ENCODE data around the gene SLC2A13. TPM values are rescaled to one million over a fixed set of nuclear protein-coding genes. Genes with fewer than 3 reads are reported as not detected.
"Not testable (repeated sequence)": the region's sequence is repeated elsewhere in the genome, so short reads cannot be mapped to it uniquely, and the experiment has no call there.

The SLC2A13 gene
- total RNA-seq, 1 experiment from 2014 or later: 0.66 TPM

DNA sequence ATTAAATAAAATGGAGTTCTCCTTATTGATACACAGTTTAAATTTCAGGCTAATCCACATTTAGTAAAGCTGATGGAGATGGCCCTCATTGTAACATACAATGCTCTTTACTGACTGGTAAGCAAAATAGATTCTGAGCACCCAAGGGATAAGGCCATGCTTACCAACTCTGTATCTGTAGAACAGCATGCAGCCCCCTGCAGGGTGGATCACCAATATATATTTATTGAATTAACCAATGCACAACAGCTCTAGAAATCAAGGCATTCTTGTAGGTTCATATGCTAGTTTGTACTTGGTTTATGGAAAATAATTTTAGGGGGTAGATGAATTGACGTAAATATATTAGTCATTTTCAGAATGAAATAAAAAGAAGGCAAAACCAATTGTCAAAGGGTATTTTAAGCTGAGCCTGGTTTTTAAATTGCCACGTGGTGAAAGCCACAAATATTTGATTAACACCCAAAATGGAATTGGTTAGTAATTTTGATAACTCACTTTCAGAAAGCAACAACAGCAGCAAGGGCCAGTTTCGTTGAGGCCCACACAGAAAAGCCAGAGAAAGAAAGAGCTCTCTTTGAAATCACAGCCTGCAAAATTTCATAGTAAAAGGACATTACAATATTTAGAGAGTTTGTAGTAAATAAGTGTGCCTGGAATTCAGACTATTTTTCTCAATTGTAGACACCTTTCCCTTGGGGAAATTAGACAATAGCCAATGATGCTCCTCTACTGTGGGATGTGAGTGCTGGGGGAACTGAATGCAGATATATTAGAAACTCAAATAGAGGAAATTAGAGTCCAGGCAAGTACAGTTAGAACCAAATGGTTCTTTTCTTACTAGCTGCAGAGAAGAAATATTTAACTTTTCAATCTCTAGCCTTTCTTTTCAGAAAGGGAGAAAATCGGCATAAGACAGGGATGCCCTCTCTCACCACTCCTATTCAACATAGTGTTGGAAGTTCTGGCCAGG lies 270.1 kb downstream of the SLC2A13 start:
- no peaks in the 10 kb centered on the region for H3K36me3 ChIP-seq
- no peaks in the 10 kb centered on the region for H3K27me3 ChIP-seq
- DNase-seq: no peak
- H3K9me3 ChIP-seq: no peaks in the 10 kb centered on the region
- H3K4me3 ChIP-seq: no peak overlapping the region

DNA sequence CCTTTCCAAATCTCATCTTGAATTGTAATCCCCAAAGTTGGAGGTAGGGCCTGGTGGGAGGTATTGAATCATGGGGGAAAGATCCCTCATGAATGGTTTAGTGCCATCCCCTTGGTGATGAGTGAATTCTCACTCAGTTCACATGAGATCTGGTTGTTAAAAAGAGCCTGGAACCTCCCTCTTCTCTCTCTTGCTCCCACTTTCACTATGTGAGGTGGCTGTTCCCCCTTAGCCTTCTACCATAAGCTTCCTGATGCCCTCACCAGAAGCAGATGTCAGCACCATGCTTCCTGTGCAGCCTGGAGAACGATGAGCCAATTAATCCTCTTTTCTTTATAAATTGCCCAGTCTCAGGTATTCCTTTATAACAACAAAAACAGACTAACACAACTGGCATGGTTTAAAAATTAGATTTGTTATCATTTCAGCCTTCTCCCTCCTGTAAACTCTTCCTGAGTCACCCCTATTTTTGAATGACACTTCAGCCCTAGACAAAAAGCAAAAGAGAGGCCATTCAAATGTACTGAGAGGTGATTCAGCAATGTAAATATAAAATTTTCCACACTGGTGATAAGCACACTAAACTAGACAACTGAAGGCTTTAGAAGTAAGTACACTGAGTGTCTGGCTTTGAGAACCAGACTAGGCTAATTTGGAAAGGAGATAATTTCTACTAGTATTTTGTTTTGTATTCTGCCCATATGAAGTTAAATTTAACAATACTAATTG lies 274.1 kb downstream of the SLC2A13 start:
- no peak for DNase-seq
- H3K4me3 ChIP-seq: no peak overlapping the region
- no peaks in the 10 kb centered on the region for H3K27me3 ChIP-seq
- H3K36me3 ChIP-seq: no peaks in the 10 kb centered on the region
- no peaks in the 10 kb centered on the region for H3K9me3 ChIP-seq

DNA sequence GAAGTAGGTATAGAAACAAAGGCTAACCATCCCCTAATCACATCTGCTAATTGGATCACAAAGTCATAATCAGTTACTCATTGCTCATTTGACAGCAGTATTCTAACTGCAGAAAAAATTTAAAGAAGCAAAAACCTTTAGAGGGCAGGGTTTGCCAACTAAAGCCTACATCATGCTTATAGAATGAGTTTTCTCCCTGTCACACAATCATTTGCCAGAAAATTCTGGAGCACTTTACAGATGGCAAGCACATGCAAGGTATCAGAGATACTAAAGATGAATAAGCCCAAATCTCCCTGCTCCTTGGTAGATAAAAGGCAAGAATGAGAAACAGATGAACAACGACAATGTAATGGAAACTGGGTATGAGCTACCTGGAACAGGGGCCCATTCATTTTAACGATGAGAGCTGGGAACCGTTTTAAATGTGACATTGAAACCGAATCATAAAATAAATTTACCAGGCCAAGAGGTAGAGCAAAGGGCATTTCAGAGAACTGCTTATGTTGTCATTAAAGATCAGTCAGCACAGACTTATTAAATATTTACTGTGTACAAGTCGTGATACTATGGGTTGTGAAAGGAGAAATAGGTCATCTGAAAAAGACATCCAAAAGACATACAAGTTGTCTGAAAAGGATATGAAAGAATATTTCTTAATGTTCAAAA lies 274.9 kb downstream of the SLC2A13 start:
- DNase-seq: no peak

DNA sequence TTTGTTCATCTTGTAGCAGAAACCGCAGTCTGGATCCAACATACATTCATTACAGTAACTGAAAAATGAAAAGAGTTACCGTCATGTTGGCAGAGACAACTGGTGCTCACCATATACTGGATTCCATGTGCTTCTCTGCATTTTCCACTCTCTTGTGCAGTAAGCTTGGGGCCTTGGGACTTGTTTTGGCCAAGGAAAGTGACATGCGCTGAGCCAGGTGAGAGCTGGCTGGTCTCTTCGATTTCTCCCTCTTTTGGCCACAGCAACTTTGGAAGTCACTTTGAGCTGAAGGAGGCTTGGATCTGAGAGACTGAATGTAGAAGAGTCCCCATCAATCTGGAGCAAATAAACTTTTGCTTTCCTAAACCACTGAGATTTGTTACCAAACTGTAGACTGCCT lies 275.7 kb downstream of the SLC2A13 start:
- no peak for DNase-seq
- Histone ChIP-seq H3K9me3 (no peaks in the 10 kb centered on the region), H3K27me3 (no peaks in the 10 kb centered on the region), H3K4me3 (no peak overlapping the region), H3K36me3 (no peaks in the 10 kb centered on the region)

More for the DNA sequence above, 274.9 kb downstream of the SLC2A13 start:
- Histone ChIP-seq H3K27me3 (no peaks in the 10 kb centered on the region), H3K36me3 (no peaks in the 10 kb centered on the region), H3K4me3 (no peak overlapping the region), H3K9me3 (no peaks in the 10 kb centered on the region)

DNA sequence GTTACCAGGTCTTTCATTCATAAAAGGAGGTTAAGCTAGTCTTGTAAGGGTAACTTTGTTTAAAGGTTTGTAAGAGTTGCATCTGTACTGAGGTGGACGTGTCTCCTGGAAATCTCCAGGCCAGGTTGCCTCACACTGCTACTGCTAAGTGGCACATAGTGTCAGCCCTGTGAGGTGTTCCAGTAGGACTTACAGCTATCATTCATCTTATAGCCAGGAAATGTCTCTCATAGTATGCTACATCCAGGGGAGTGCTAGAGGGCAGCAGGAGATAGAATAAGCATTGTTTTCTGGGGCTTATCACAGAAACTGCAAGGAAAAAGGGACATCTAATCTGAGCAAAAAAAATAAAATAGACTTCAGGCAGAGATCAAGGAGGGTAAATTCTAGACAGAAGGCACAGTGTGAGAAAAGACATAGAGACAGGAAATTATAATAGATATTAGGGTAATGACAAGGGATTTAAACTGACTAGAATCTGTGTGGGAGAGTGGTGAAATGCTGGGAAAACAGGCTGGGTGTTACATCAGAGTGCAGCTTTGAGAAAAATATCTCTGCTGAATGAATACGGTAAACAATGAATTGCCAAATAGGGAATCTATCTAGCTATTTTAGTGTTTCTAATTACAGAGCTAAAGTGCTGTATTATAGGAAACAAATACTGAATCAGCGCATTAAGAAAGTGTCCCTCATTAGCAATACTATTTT lies 281.2 kb downstream of the SLC2A13 start:
- no peak overlapping the region for H3K4me3 ChIP-seq
- H3K36me3 ChIP-seq: no peaks in the 10 kb centered on the region
- no peaks in the 10 kb centered on the region for H3K9me3 ChIP-seq
- DNase-seq: no peak
- no peaks in the 10 kb centered on the region for H3K27me3 ChIP-seq

DNA sequence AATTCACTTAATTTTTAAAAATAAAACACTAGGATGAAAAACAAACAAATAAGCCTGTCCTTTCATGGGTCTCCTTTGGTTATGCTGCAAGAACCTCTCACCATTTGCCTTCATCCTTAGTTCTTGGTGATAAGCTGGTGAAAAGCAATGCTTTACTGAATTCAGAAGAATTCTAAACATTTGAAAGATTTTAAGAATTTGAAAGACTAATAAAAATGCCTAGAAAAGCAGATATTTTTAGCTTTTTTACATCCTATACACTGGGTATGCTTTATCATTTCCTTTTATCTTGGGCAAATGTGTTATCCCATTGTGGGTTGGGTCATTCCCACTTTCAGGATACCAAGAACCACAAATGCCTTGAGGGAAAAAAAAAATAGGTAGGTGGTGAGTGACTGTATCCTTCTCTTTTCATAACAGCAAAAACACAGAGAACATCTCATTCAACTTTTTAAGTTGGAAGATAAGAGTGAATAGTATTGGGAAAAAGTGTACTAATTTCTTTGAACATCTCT lies 289.2 kb downstream of the SLC2A13 start:
- no peaks in the 10 kb centered on the region for H3K36me3 ChIP-seq
- DNase-seq: no peak
- H3K4me3 ChIP-seq: no peak overlapping the region
- no peaks in the 10 kb centered on the region for H3K27me3 ChIP-seq
- H3K9me3 ChIP-seq: no peaks in the 10 kb centered on the region

DNA sequence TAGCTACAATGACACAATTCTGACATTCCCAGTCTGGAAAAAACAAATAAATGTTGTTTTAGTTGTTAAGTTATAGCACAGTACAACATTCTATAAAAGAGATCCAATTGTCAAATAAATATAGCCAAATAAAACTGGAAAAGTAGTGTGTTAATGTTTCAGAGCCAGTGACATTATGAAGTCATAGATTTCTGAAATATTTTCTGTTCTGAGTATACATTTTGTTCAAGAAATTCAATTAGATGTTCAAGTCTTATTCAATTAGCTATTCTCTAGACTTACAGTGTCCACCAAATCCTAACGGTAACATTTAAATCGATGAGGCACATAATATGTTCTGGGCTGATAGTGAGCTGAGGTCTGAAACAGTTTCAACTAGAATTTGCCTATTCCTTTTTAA lies 290.1 kb downstream of the SLC2A13 start:
- H3K27me3 ChIP-seq: no peaks in the 10 kb centered on the region
- DNase-seq: no peak
- no peaks in the 10 kb centered on the region for H3K9me3 ChIP-seq
- H3K36me3 ChIP-seq: no peaks in the 10 kb centered on the region
- H3K4me3 ChIP-seq: no peak overlapping the region

DNA sequence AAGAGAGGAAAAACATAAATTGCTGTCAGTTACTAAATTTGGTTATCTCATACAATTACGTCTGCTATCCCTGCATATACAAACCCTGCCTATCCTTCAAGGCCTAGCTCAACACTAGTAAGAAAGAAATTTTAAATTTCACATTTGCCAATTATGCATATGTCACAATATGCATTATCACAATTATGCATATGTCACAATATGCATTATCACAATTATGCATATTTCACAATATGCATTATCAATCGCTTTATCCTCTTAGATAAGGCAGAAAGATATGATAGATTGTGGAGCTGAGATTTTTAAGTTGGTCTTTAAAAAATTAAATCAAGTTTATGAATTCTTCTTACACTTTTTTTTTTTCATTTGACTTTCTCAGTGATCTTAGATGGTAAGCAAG lies 291.3 kb downstream of the SLC2A13 start:
- no peaks in the 10 kb centered on the region for H3K27me3 ChIP-seq
- no peak overlapping the region for H3K4me3 ChIP-seq
- H3K9me3 ChIP-seq: no peaks in the 10 kb centered on the region
- no peaks in the 10 kb centered on the region for H3K36me3 ChIP-seq
- DNase-seq: no peak

DNA sequence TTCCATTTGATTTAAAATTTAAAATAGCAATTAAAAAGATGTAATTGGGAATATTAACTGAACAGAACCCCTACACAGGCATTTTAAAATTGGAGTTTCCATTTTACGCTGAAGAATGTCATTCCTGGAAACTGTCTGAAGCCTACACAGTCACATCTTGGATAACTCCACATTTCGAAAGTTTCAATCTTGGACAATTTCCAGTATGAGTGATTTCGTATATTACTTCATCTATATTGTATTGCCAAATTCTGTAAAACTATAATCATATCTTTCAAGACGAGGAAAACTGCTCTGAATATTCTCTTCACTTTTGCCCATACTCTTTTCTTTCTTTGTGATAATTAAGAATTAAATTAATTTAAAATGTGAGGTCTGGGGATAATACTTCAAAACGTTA lies 292.1 kb downstream of the SLC2A13 start:
- DNase-seq: no peak
- no peaks in the 10 kb centered on the region for H3K27me3 ChIP-seq
- H3K4me3 ChIP-seq: no peak overlapping the region
- H3K36me3 ChIP-seq: no peaks in the 10 kb centered on the region
- no peaks in the 10 kb centered on the region for H3K9me3 ChIP-seq

DNA sequence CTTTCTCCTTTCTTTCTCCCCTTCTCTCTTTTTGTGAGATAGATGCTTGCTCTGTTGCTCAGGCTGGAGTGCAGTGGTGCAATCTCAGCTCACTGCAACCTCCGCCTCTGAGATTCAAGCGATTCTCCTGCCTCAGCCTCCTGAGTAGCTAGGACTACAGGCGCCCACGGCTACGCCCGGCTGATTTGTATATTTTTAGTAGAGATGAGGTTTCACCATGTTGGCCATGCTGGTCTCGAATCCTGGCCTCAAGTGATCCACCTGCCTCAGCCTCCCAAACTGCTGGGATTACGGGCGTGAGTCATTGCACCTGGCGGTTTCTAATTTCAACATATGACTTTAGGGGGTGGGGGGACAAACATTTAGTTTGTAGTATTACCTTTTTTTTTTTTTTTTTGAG lies 293.4 kb downstream of the SLC2A13 start:
- not testable (repeated sequence) for DNase-seq, H3K27me3 ChIP-seq, H3K4me3 ChIP-seq, H3K36me3 ChIP-seq, H3K9me3 ChIP-seq

DNA sequence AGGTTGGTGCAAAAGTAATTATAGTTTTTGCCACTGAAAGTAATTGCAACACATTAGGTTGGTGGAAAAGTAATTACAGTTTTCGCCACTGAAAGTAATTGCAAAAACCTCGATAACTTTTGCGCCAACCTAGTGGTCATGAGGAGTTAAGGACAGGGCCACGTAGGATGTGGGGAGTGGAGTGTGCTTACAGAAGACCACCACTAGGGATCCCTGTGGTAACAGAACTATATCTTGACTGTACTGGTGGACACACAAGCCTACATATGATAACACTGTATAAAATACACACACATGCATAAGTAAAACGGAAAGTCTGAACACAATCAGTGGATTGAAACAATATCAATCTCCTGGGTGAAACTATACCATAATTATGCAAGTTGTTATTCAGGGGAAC lies 298.8 kb downstream of the SLC2A13 start:
- peak; percentile 9 for DNase-seq
- Histone ChIP-seq H3K36me3 (no peaks in the 10 kb centered on the region), H3K9me3 (no peaks in the 10 kb centered on the region), H3K27me3 (no peaks in the 10 kb centered on the region), H3K4me3 (no peak overlapping the region)

DNA sequence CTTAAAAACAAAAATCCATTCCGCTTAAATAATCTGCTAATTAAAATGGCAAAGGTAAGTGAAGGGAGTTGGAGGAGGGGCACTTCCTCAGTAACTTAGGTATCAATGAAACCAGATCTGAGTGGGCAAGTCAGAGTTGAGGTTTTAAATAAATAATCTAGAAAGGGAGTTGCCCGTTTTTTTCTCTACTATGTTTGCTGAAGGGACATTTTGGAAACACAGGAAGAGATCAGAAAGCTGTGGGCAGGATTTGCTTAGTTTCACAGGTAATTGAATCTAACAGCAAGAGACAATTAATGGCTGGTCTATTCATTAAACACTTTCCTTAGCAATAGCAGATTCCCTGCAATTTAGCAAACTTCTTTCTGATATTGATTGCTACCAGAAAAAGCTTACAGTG lies 300.2 kb downstream of the SLC2A13 start:
- H3K4me3 ChIP-seq: no peak overlapping the region
- no peak for DNase-seq
- no peaks in the 10 kb centered on the region for H3K36me3 ChIP-seq
- H3K27me3 ChIP-seq: no peaks in the 10 kb centered on the region
- no peaks in the 10 kb centered on the region for H3K9me3 ChIP-seq

DNA sequence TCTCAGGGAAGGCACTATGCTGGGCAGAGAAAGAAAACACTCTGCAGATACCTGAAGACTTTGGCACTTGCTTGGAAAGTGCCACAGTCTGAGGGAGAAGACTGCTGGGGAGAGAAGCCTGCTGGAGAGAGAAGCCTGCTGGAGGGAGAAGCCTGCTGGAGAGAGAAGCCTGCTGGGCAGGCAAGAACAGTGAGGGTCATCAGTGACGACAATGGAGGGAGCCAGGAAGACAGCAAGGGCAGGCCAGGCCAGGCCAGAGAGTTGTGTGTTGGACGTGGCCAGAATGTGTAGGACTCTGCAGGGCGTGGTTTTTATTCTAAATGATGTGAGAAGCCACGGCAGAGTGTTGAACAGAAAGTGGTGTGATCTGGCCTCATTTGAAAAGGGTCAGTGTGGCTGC lies 301.0 kb downstream of the SLC2A13 start:
- Histone ChIP-seq H3K36me3 (no peaks in the 10 kb centered on the region), H3K9me3 (no peaks in the 10 kb centered on the region), H3K4me3 (no peak overlapping the region), H3K27me3 (no peaks in the 10 kb centered on the region)
- no peak for DNase-seq

DNA sequence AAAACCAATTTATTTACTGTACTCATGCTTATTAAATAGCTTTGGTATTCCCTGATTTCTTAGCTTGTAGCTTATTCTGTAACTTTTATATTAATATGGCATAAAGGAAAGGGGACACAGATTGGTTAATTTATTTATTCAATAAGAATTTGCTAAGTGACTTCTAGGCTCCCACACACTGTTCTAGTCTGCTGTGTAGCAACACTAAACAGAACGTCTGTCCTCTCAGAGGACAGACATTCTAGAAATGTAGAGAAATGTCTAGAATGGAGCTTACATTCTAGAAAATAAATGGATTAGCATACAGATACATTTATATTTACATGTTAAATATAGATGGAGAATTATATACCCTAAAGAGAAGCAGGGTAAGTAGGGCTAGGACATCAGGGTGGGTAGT lies 301.4 kb downstream of the SLC2A13 start:
- DNase-seq: no peak
- H3K36me3 ChIP-seq: no peaks in the 10 kb centered on the region
- no peaks in the 10 kb centered on the region for H3K27me3 ChIP-seq
- H3K4me3 ChIP-seq: no peak overlapping the region
- no peaks in the 10 kb centered on the region for H3K9me3 ChIP-seq

DNA sequence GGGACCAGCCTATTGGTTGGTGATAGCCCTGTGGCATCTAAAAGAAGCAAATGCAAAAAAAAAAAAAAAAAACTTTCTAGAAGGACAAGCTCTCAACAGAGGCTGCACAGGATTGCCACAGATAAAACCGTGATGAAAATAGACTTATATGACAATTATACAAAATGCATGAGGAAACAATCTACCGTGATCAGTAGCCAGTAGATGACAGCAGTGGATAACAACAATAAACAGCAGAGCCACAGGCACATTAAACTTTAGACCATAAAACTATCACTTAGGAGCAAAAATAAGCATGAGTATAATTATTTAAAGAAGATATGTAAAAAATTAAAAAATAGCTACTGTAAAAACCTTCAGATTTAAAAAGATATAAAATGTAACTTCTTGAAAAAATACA lies 302.7 kb downstream of the SLC2A13 start:
- no peak for DNase-seq
- Histone ChIP-seq H3K27me3 (no peaks in the 10 kb centered on the region), H3K9me3 (no peaks in the 10 kb centered on the region), H3K36me3 (no peaks in the 10 kb centered on the region), H3K4me3 (no peak overlapping the region)

DNA sequence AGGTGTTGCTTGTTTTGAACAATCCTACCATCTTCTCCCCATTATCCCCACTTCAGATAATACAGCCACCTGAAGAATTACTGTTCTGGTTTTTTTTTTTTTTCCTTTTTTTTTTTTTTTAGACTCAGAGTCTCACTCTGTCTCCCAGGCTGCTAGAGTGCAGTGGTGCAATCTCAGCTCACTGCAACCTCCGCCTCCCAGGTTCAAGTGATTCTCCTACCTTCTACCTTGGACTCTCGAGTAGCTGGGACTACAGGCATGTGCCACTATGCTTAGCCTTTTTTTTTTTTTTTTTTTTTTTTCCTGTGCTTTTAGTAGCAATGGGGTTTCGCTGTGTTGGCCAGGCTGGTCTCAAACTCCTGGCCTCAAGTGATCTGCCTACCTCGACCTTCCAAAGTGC lies 306.9 kb downstream of the SLC2A13 start:
- H3K27me3 ChIP-seq: no peaks in the 10 kb centered on the region
- no peak overlapping the region for H3K4me3 ChIP-seq
- no peaks in the 10 kb centered on the region for H3K36me3 ChIP-seq
- no peaks in the 10 kb centered on the region for H3K9me3 ChIP-seq
- no peak for DNase-seq
